ENCODE measurements around the gene KIAA1958. TPM values are rescaled to one million over a fixed set of nuclear protein-coding genes. Genes with fewer than 3 reads are reported as not detected.

The KIAA1958 gene
- total RNA-seq, 1 experiment from 2014 or later, result 18.5 TPM

DNA sequence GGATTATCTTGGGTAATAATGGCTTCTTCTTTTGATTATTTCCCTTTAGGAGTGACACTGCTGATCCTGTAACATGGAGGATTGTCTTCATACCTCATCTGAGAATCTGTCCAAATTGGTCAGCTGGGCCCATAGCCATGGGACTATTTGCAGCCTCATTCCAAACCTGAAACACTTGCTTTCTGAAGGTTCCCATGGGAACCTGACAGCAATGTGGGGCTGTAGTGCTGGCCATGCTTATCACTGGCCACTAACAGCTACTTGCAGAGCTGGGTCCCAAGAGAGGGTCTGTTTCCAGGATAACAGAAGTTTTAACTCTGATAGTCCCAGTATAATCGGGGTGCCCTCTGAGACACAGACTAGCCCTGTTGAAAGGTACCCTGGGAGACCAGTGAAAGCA is 87.4 kb downstream of the KIAA1958 start:
- CTCF ChIA-PET, result no interaction called here
- no TSS peak for BruUV-seq (replicated peaks)
- Histone ChIP-seq H3K36me3 (ENCODE audit: control insufficient read depth in 1 of 2, insufficient read depth in 2 of 2, low read length in 2 of 2) (no peaks in the 10 kb centered on the region), H3K9me3 (ENCODE audit: control insufficient read depth in 1 of 2, insufficient read depth in 1 of 2, low read depth in 1 of 2, low read length in 2 of 2) (no peaks in the 10 kb centered on the region), H3K4me3 (replicated peaks in 1 of 2; ENCODE audit: low read depth in 1 of 2, low read length in 2 of 2) (no peak overlapping the region), H3K27me3 (ENCODE audit: insufficient read depth, low read length) (no peaks in the 10 kb centered on the region), H3K9ac (ENCODE audit: low read length) (no peak overlapping the region), H4K20me1 (ENCODE audit: insufficient read depth) (no peaks in the 10 kb centered on the region), H2AFZ (ENCODE audit: low read depth, low read length, poor library complexity, severe bottlenecking) (no peak overlapping the region), H3K9me2 (ENCODE audit: insufficient read depth) (no peaks in the 10 kb centered on the region), H3K4me2 (ENCODE audit: low read length) (no peak overlapping the region), H3K4me1 (ENCODE audit: control insufficient read depth in 1 of 2, insufficient read depth in 2 of 2, low read length in 2 of 2) (no peaks in the 10 kb centered on the region), H3K79me2 (ENCODE audit: insufficient read depth, low read length) (0 out of 2 replicates have a peak, but pooled peaks cover 3% of the 10 kb centered on the region), H3K27ac (ENCODE audit: low read depth, low read length) (no peak overlapping the region)
- intact Hi-C loops (cut with micrococcal nuclease), result no loop called here
- ATAC-seq, result no peak
- DNase-seq (ENCODE audit: low read depth, low spot score), result no peak
- POLR2A ChIA-PET, result no interaction called here
- RAD21 ChIA-PET (ENCODE audit: low non-redundant PET in 1 of 2, low total read pairs in 2 of 2, uncharacterized antibody in 2 of 2, unreplicated experiment in 2 of 2), result no interaction called here
- TF ChIP-seq, protein P1, sequence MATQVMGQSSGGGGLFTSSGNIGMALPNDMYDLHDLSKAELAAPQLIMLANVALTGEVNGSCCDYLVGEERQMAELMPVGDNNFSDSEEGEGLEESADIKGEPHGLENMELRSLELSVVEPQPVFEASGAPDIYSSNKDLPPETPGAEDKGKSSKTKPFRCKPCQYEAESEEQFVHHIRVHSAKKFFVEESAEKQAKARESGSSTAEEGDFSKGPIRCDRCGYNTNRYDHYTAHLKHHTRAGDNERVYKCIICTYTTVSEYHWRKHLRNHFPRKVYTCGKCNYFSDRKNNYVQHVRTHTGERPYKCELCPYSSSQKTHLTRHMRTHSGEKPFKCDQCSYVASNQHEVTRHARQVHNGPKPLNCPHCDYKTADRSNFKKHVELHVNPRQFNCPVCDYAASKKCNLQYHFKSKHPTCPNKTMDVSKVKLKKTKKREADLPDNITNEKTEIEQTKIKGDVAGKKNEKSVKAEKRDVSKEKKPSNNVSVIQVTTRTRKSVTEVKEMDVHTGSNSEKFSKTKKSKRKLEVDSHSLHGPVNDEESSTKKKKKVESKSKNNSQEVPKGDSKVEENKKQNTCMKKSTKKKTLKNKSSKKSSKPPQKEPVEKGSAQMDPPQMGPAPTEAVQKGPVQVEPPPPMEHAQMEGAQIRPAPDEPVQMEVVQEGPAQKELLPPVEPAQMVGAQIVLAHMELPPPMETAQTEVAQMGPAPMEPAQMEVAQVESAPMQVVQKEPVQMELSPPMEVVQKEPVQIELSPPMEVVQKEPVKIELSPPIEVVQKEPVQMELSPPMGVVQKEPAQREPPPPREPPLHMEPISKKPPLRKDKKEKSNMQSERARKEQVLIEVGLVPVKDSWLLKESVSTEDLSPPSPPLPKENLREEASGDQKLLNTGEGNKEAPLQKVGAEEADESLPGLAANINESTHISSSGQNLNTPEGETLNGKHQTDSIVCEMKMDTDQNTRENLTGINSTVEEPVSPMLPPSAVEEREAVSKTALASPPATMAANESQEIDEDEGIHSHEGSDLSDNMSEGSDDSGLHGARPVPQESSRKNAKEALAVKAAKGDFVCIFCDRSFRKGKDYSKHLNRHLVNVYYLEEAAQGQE (IDR thresholded peaks at IDR 0.05; ENCODE audit: low read depth), result no peak
- no peak for TF ChIP-seq SIN3A (IDR thresholded peaks at IDR 0.05; ENCODE audit: low read depth)
- TF ChIP-seq YY1 (IDR thresholded peaks at IDR 0.05; ENCODE audit: extremely low read depth, insufficient replicate concordance, low read depth, low read length), result no peak
- no peak for TF ChIP-seq EZH2phosphoT487 (IDR thresholded peaks at IDR 0.05; ENCODE audit: borderline replicate concordance)
- TF ChIP-seq ZNF274 (IDR thresholded peaks at IDR 0.05; ENCODE audit: low read depth, low read length), result no peak
- TF ChIP-seq EZH2 (IDR thresholded peaks at IDR 0.05), result no peak
- TF ChIP-seq ELF1 (IDR thresholded peaks at IDR 0.05; ENCODE audit: borderline replicate concordance, low read depth), result no peak
- no peak for TF ChIP-seq CEBPB (IDR thresholded peaks at IDR 0.05; ENCODE audit: low read depth)

Measured in HCT116 (cell line).